Breast epithelium (tissue), 4 donors: ENCODE data around the gene SCML1. TPM values are rescaled to one million over a fixed set of nuclear protein-coding genes. Genes with fewer than 3 reads are reported as not detected.

Experiments
- DNase-seq, 2 donors: peaks; one replicate each; pipeline ENCODE4 v3.0.0-alpha.2; 2019; ENCODE audit warnings: low spot score in 2 of 2
- H3K27ac ChIP-seq, 2 donors: fragments of 200-600 bp; sonication (generic) in 1 of 2; one replicate each; pipeline ENCODE4 v1.5.1; 2016 to 2019; ENCODE audit warnings: mild to moderate bottlenecking in 1 of 2
- H3K27me3 ChIP-seq, 2 donors: fragments of 200-600 bp; sonication (generic) in 1 of 2; one replicate each; pipeline versions ENCODE4 v1.5.1 to v1.6.0; 2017 to 2019; ENCODE audit warnings: control low read depth in 1 of 2, mild to moderate bottlenecking in 1 of 2
- H3K36me3 ChIP-seq: fragments of 200-600 bp; one replicate; pipeline ENCODE4 v1.5.1; 2019
- H3K4me1 ChIP-seq, 2 donors: fragments of 200-600 bp; sonication (generic); one replicate each; pipeline ENCODE4 v1.5.1; 2016 to 2019; ENCODE audit warnings: control low read depth in 1 of 2
- H3K4me3 ChIP-seq, 3 donors: fragments of 200-600 bp; sonication (generic); 1 replicate in 2 of 3; 2 replicates in 1 of 3; pipeline ENCODE4 v1.5.1; 2016 to 2019; ENCODE audit warnings: mild to moderate bottlenecking in 3 of 3, moderate library complexity in 2 of 3
- H3K9me3 ChIP-seq, 2 donors: fragments of 200-600 bp; sonication (generic) in 1 of 2; one replicate each; pipeline ENCODE4 v1.5.1; 2016 to 2019; ENCODE audit warnings: control low read depth in 1 of 2
- CTCF ChIP-seq, 3 donors: fragments of 450-650 bp; IDR thresholded peaks; one replicate each; pipeline ENCODE4 v1.5.1; 2016 to 2017; ENCODE audit warnings: antibody characterized with exemption in 3 of 3, mild to moderate bottlenecking in 3 of 3, moderate library complexity in 3 of 3
- POLR2A ChIP-seq: fragments of 450-650 bp; IDR thresholded peaks from one replicate; pipeline ENCODE4 v1.6.1; 2016; ENCODE audit warnings: antibody characterized with exemption, mild to moderate bottlenecking, moderate library complexity
- POLR2AphosphoS5 ChIP-seq, 3 donors: sonication (generic); formaldehyde crosslinking; IDR thresholded peaks; one replicate each; pipeline ENCODE4 v1.6.1; 2017; ENCODE audit warnings: antibody characterized with exemption in 3 of 3
- intact Hi-C: fragments of 100-400 bp; cut with DNase I; formaldehyde crosslinking; loops from one replicate; pipeline ENCODE4 v1.15.1; 2023; ENCODE audit warnings: low total_unique reads
- total RNA-seq, 3 donors: library from RNA; depleted of rRNA; stranded (reverse); fragments of >200 nt; gene quantifications; one replicate each; pipeline ENCODE4 v1.1.0, GENCODE V29; 2016

SCML1 gene
- total RNA-seq, 3 donors from 2014 or later: 14.4 to 20.0 (median 16.0) TPM

GRCh38 chrX:17697191-17697590, 40.1 kb upstream of the SCML1 start:
- Histone ChIP-seq H3K4me1 (no peaks in the 10 kb centered on the region), H3K9me3 (no peaks in the 10 kb centered on the region), H3K36me3 (no peaks in the 10 kb centered on the region), H3K27me3 (no peaks in the 10 kb centered on the region), H3K27ac (no peak overlapping the region), H3K4me3 (no peak overlapping the region)
- intact Hi-C loops: no loop called here
- no peak for TF ChIP-seq POLR2A
- DNase-seq: no peak

DNA sequence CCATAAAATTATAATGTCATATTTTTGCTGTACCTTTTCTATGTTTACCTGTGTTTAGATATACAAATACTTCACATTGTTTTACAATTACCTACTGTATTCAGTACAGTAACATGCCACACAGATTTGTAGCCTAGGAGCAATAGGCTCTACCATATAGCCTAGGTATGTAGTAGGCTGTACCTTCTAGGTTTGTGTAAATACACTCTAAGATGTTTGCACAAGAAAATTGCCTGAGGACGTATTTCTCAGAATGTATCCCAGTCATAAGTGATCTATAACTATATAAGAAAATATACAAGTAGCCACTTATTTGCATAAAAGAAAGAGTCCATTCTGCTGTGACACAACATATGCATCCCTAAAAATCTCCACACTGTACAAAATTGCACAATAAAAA, 36.3 kb upstream of the SCML1 start:
- Histone ChIP-seq H3K27ac (no peak overlapping the region), H3K9me3 (no peaks in the 10 kb centered on the region), H3K4me1 (no peaks in the 10 kb centered on the region), H3K4me3 (no peak overlapping the region), H3K36me3 (no peaks in the 10 kb centered on the region), H3K27me3 (peaks cover 0 to 9% of the 10 kb centered on the region in 2 donors)
- intact Hi-C loops: no loop called here
- TF ChIP-seq CTCF (IDR thresholded peaks at IDR 0.05) (no peak), POLR2A (no peak), POLR2AphosphoS5 (IDR thresholded peaks at IDR 0.05) (no peak)
- no peak for DNase-seq

GRCh38 chrX:17703201-17703600, 34.1 kb upstream of the SCML1 start:
- peaks cover 0 to 12% of the 10 kb centered on the region in 2 donors for H3K27me3 ChIP-seq
- no peak overlapping the region for H3K27ac ChIP-seq
- no peak for DNase-seq
- no peaks in the 10 kb centered on the region for H3K36me3 ChIP-seq
- H3K4me1 ChIP-seq: no peaks in the 10 kb centered on the region
- TF ChIP-seq CTCF (IDR thresholded peaks at IDR 0.05) (no peak), POLR2AphosphoS5 (IDR thresholded peaks at IDR 0.05) (no peak), POLR2A (no peak)
- no peaks in the 10 kb centered on the region for H3K9me3 ChIP-seq
- H3K4me3 ChIP-seq: no peak overlapping the region
- intact Hi-C loops: no loop called here

DNA sequence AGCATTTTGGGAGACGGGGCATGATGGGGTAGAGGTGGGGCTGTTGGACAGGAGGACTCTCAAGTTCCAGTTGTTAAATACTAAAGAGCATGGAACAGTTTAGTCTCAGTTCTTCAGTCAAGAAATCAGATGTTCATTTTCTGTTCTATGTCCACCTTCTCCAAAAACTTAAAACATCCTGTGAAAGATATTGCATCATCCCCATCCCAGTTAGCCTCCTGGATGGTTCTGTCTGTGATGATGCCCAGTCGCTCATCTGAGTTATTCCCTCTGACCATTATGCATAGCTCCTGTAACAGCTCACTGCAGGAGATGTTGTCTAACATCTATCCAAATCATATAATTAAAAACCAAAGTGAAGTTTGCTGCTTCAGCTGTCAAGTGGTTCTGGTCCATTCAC, 32.1 kb upstream of the SCML1 start:
- Histone ChIP-seq H3K9me3 (no peaks in the 10 kb centered on the region), H3K4me3 (no peak overlapping the region), H3K36me3 (no peaks in the 10 kb centered on the region), H3K4me1 (no peaks in the 10 kb centered on the region), H3K27ac (no peak overlapping the region), H3K27me3 (peaks cover 0 to 22% of the 10 kb centered on the region in 2 donors)
- intact Hi-C loops: no loop called here
- DNase-seq: no peak
- no peak for TF ChIP-seq POLR2AphosphoS5 (IDR thresholded peaks at IDR 0.05)
- no peak for TF ChIP-seq POLR2A
- TF ChIP-seq CTCF (IDR thresholded peaks at IDR 0.05): no peak

- Histone ChIP-seq H3K4me1 (no peaks in the 10 kb centered on the region), H3K36me3 (no peaks in the 10 kb centered on the region), H3K4me3 (no peak overlapping the region), H3K27me3 (peaks cover 0 to 26% of the 10 kb centered on the region in 2 donors), H3K9me3 (no peaks in the 10 kb centered on the region), H3K27ac (no peak overlapping the region)
- no peak for TF ChIP-seq POLR2AphosphoS5 (IDR thresholded peaks at IDR 0.05)
- TF ChIP-seq CTCF (IDR thresholded peaks at IDR 0.05): no peak
- TF ChIP-seq POLR2A: no peak
- intact Hi-C loops: no loop called here
- DNase-seq: no peak
Measured at GRCh38 chrX:17706676-17707075, 30.6 kb upstream of the SCML1 start.

DNA sequence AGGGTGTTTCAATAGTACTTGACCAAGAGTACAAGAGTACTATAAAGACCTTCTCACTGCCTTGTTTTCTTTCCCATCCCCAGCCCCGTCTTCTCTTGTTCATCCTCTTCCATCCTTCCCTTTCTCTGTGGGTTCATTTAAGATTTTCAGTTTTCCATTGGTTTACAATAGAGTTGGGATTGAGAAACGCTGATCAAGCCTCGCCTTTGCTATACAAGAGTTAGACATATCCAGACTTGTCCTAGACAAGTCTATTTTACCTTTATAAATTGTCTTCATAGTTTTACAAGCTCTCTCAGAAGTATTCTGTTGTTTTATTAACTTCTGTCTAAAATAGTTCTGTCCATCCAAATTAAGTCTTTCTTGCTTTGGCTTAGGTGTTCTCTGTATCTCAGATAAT, 29.6 kb upstream of the SCML1 start:
- TF ChIP-seq POLR2AphosphoS5 (IDR thresholded peaks at IDR 0.05) (no peak), CTCF (IDR thresholded peaks at IDR 0.05) (no peak), POLR2A (no peak)
- intact Hi-C loops: no loop called here
- no peaks in the 10 kb centered on the region for H3K9me3 ChIP-seq
- DNase-seq: no peak
- no peaks in the 10 kb centered on the region for H3K4me1 ChIP-seq
- no peaks in the 10 kb centered on the region for H3K36me3 ChIP-seq
- peaks cover 0 to 26% of the 10 kb centered on the region in 2 donors for H3K27me3 ChIP-seq
- H3K27ac ChIP-seq: no peak overlapping the region
- no peak overlapping the region for H3K4me3 ChIP-seq
